GM12874 (cell line): ENCODE results near the gene AK5.

Experiments
- CTCF ChIP-seq: IDR thresholded peaks from 2 replicates; pipeline ENCODE4 v1.5.1; 2011; ENCODE audit warnings: low read depth, mild to moderate bottlenecking, control low read depth, low read length, moderate library complexity; ENCODE audit not compliant: insufficient read depth

The AK5 gene

GRCh38 chr1:77276941-77277340, 4.9 kb upstream of the AK5 start:
- TF ChIP-seq CTCF = no peak

GRCh38 chr1:77279929-77280328, 1.9 kb upstream of the AK5 start:
- no peak for TF ChIP-seq CTCF

GRCh38 chr1:77280962-77281361, 857 bp upstream of the AK5 start:
- no peak for TF ChIP-seq CTCF

GRCh38 chr1:77282187-77282865, 507 bp downstream of the AK5 start:
- no peak for TF ChIP-seq CTCF

GRCh38 chr1:77282866-77283539, 1.2 kb downstream of the AK5 start:
- no peak for TF ChIP-seq CTCF

GRCh38 chr1:77283701-77284425, 2.0 kb downstream of the AK5 start:
- no peak for TF ChIP-seq CTCF

GRCh38 chr1:77287535-77287934, 5.7 kb downstream of the AK5 start:
- no peak for TF ChIP-seq CTCF
